Stimulated activated CD8-positive, alpha-beta memory T cell treated with anti-CD3 and anti-CD28 coated beads, Interleukin-4, amount 100 ng/mL, for 1 hour (primary cell): ENCODE data around the gene CTXN1.

Experiments used
- DNase-seq, 2 donors: peaks; one replicate each; pipeline ENCODE4 v3.0.0-alpha.2; 2020; ENCODE audit warnings: low read depth in 2 of 2, low spot score in 1 of 2

Gene CTXN1

GRCh38 chr19:7877249-7877836 lies 48.6 kb downstream of the CTXN1 start:
- DNase-seq = no peak

GRCh38 chr19:7874897-7875273 lies 51.0 kb downstream of the CTXN1 start:
- no peak for DNase-seq
